Measurements from ENCODE around the gene PTAFR. TPM values are rescaled to one million over a fixed set of nuclear protein-coding genes. Genes with fewer than 3 reads are reported as not detected.
A peak's percentile ranks its signal among the peaks of the same experiment; 100 is the strongest.

Gene PTAFR
- total RNA-seq, 4 donors from 2014 or later: 2.0 to 51.7 (median 4.2) TPM

GRCh38 chr1:28122183-28122582, 54.3 kb downstream of the PTAFR start:
- Histone ChIP-seq H3K27ac (no peak overlapping the region), H3K4me1 (peaks cover 0 to 5% (median 0%) of the 10 kb centered on the region in 4 donors), H3K9me3 (no peaks in the 10 kb centered on the region), H3K4me3 (no peak overlapping the region), H3K27me3 (no peaks in the 10 kb centered on the region), H3K36me3 (no peaks in the 10 kb centered on the region)
- intact Hi-C loops (cut with DNase I; ENCODE audit: low total_unique reads): no loop called here
- in situ Hi-C loops (cut with MboI; ENCODE audit: low pct_ligation_motif_present in 1 of 4, low pct_unique_long_range_greater_than_20kb in 1 of 4, low sequenced_read_pairs in 3 of 4): no loop called here
- TF ChIP-seq POLR2A (IDR thresholded peaks at IDR 0.05) (no peak), EP300 (IDR thresholded peaks at IDR 0.05; ENCODE audit: low read depth) (no peak), CTCF (IDR thresholded peaks at IDR 0.05) (no peak)
- 72 to 86% methylated on average over 3 of the region's 3 CpGs for WGBS, 2 donors (ENCODE audit: low coverage in 1 of 2)
- DNase-seq: no peak

- no peak for DNase-seq
- TF ChIP-seq CTCF (IDR thresholded peaks at IDR 0.05): no peak
- TF ChIP-seq EP300 (IDR thresholded peaks at IDR 0.05; ENCODE audit: low read depth): no peak
- TF ChIP-seq POLR2A (IDR thresholded peaks at IDR 0.05): no peak
- TF ChIP-seq POLR2AphosphoS5 (IDR thresholded peaks at IDR 0.05): no peak
- Histone ChIP-seq H3K27ac (no peak overlapping the region), H3K4me3 (no peak overlapping the region), H3K36me3 (no peaks in the 10 kb centered on the region), H3K4me1 (peaks cover 0 to 5% (median 0%) of the 10 kb centered on the region in 4 donors), H3K9me3 (no peaks in the 10 kb centered on the region), H3K27me3 (no peaks in the 10 kb centered on the region)
- intact Hi-C loops (cut with DNase I; ENCODE audit: low total_unique reads): no loop called here
- 94% methylated on average over 8 of the region's 8 CpGs; no CpG with 5 or more reads in 1 of the 2 donors for WGBS, 2 donors (ENCODE audit: low coverage in 1 of 2)
- in situ Hi-C loops (cut with MboI; ENCODE audit: low pct_ligation_motif_present in 1 of 4, low pct_unique_long_range_greater_than_20kb in 1 of 4, low sequenced_read_pairs in 3 of 4): no loop called here
Observed at GRCh38 chr1:28119556-28119955, 56.9 kb downstream of the PTAFR start.

- Histone ChIP-seq H3K4me1 (peaks cover 0 to 5% (median 0%) of the 10 kb centered on the region in 4 donors), H3K36me3 (no peaks in the 10 kb centered on the region), H3K9me3 (no peaks in the 10 kb centered on the region), H3K27me3 (no peaks in the 10 kb centered on the region), H3K4me3 (no peak overlapping the region), H3K27ac (no peak overlapping the region)
- WGBS, 2 donors (ENCODE audit: low coverage in 1 of 2): 84% methylated on average over 5 of the region's 5 CpGs
- no peak for DNase-seq
- in situ Hi-C loops (cut with MboI; ENCODE audit: low pct_ligation_motif_present in 1 of 4, low pct_unique_long_range_greater_than_20kb in 1 of 4, low sequenced_read_pairs in 3 of 4) (no loop called here), intact Hi-C loops (cut with DNase I; ENCODE audit: low total_unique reads) (no loop called here)
- TF ChIP-seq CTCF (IDR thresholded peaks at IDR 0.05) (no peak), POLR2AphosphoS5 (IDR thresholded peaks at IDR 0.05) (no peak), EP300 (IDR thresholded peaks at IDR 0.05; ENCODE audit: low read depth) (no peak), POLR2A (IDR thresholded peaks at IDR 0.05) (no peak)
Observed at GRCh38 chr1:28118640-28119307, 57.7 kb downstream of the PTAFR start.

GRCh38 chr1:28115267-28115666, 61.2 kb downstream of the PTAFR start:
- peaks cover 0 to 6% (median 0%) of the 10 kb centered on the region in 4 donors for H3K4me1 ChIP-seq
- WGBS, 2 donors (ENCODE audit: low coverage in 1 of 2): 45 to 75% methylated on average over 4 of the region's 4 CpGs
- TF ChIP-seq POLR2AphosphoS5 (IDR thresholded peaks at IDR 0.05) (no peak), CTCF (IDR thresholded peaks at IDR 0.05) (no peak), POLR2A (IDR thresholded peaks at IDR 0.05) (no peak), EP300 (IDR thresholded peaks at IDR 0.05; ENCODE audit: low read depth) (no peak)
- H3K9me3 ChIP-seq: no peaks in the 10 kb centered on the region
- H3K27me3 ChIP-seq: no peaks in the 10 kb centered on the region
- DNase-seq: peak; percentile 17
- no peak overlapping the region for H3K4me3 ChIP-seq
- in situ Hi-C loops (cut with MboI; ENCODE audit: low pct_ligation_motif_present in 1 of 4, low pct_unique_long_range_greater_than_20kb in 1 of 4, low sequenced_read_pairs in 3 of 4): no loop called here
- no peaks in the 10 kb centered on the region for H3K36me3 ChIP-seq
- H3K27ac ChIP-seq: peak overlapping the region in 1 of 4 donors; percentile 22
- intact Hi-C loops (cut with DNase I; ENCODE audit: low total_unique reads): no loop called here
